NCI-H2171 (cell line): ENCODE measurements around the gene RBMX.
"Not testable (repeated sequence)": the region's sequence is repeated elsewhere in the genome, so short reads cannot be mapped to it uniquely, and the experiment has no call there.

ENCODE experiments used
- DNase-seq: peaks from one replicate; lab custom pipeline; 2025; lab: John Stamatoyannopoulos, UW

Gene RBMX

DNA sequence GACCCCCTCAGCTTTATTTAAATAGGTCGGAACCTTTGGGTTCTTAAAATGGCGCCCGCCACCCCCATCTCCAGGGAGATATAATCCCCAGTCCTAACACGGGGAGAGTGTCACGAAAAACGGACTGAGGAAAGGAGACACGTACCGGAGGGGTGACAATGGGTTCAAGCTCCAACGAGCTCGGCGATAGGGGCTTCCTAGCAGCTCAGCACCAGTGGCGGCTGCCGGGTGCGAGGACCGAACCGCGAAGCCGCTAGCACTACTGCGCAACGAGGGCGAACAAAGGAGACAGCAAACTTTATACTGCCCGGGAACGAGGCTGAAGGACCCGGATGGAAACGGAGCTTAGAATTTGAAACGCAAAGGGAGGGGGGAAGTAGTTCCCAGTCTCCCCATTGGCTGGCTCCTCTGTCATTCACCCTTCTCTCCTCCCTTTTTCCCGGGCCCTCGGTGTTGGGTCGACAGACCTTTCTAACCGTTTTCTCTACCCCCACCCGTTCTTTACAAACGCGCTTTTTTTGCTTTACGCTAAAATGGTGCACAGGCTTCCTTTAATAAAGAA lies at the start of gene RBMX:
Gene RBMX, minus strand, starts transcription at position 274 of the 562 bp plus-strand sequence. CDS start 1,298 bp downstream, outside the sequence.
- DNase-seq = peak; percentile 89

GRCh38 chrX:136921438-136921837 lies 40.9 kb upstream of the RBMX start:
- not testable (repeated sequence) for DNase-seq

GRCh38 chrX:136920001-136920400 lies 39.5 kb upstream of the RBMX start:
- DNase-seq = no peak

GRCh38 chrX:136916827-136917226 lies 36.3 kb upstream of the RBMX start:
- DNase-seq = no peak

DNA sequence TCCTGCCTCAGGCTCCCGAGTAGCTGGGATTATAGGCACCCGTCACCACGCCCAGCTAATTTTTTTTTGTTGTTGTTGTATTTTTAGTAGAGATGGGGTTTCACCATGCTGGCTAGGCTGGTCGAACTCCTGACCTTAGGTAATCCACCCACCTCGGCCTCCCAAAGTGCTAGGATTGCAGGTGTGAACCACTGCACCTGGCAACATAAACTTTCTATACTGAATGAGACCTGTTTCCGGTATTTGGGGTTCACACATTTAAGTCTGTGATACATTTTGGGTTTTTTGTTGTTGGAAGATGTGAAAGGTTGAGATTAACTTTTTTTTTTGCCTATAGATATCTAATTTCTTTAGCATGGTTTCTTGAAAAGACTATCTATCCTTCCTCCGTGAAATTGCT lies 31.1 kb upstream of the RBMX start:
- DNase-seq = not testable (repeated sequence)

DNA sequence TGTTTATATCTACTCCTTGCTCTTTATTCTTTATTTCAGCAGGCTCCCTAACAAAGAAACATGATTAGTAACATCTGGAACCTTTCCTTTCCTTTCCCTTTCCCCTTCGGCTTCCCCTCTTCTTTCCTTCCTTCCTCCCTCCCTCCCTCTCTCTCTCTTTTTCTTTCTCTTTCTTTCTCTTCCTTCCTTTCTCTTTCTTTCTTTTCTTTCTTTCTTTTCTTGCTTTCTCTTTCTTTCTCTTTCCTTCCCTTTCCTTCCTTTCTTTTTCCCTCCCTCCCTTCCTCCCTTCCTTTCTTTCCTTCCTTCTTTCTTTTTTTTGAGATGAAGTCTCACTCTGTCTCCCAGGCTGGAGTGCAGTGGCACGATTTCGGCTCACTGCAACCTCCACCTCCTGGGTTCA lies 30.7 kb upstream of the RBMX start:
- no peak for DNase-seq

DNA sequence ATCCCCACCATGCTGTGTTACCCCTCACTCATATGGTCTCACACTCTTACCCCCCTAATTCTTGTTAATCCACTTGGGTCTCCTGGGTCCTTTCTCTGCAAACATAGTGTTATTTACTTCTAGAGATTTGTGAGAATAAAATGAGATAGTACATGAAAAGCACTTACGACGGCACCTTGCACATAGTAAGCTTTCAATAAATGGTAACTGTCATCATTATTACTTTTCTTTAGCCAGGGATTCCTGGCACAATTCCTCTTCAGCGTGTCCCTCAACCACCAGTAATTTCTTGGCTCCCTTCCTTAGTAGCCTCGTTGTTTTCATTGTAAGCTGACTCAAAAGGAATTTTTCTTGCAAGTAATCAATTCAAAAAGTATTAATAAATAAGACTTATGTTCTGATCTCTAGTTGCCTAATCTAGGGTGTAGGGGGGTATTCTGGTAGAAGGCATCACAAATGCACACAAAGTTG lies 30.1 kb upstream of the RBMX start:
- DNase-seq = no peak

DNA sequence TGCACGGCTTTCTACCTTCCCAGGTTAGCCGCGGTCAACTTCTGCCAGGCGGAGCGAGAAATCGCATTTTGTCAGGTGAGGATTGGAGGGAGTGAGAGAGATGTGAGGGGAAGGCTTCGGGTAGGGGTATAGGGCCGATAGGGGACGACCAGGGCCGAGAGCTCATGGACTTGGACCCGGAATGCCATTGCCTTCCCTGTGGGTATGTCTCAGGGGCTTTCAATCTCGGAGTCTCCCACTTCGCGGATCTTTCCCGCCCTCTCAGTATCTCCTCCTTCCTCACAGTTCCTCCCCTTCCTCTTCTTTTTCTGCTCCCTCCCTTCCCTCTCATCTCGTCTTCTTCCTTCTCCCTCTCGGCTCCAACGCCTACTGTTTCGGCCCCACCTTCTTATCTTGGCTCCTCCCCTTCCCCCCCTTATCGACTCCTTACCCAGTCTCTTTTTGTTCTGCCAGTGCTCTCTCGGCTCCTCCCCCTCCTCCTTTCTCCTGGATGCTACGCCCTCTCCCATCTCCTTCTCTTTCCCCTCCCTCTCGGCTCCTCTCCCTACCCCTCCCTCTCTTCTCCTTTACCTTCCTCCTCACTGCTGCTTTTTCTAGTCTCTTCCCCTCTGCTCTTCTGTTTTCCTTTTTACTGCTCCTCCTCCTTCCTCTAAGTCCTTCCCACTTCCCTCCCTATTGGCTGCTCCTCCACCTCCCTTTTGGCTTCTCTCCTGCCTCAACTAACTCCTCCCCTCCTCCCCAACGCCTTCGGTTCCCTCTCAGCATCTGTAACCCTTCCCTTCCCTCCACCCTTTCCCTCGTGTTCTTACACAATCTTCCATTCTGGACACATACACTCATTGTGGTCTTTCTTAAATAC lies 29.4 kb upstream of the RBMX start:
- peak; percentile 81 for DNase-seq

- peak; percentile 42 for DNase-seq
These were observed 28.7 kb upstream of the RBMX start for GRCh38 chrX:136909119-136909705.

- DNase-seq = no peak
These were observed 27.1 kb upstream of the RBMX start for GRCh38 chrX:136907621-136908020.

GRCh38 chrX:136906921-136907510 lies 26.5 kb upstream of the RBMX start:
- DNase-seq = no peak

- DNase-seq = not testable (repeated sequence)
These were observed 23.5 kb upstream of the RBMX start for GRCh38 chrX:136904067-136904466.

GRCh38 chrX:136900071-136900470 lies 19.5 kb upstream of the RBMX start:
- DNase-seq = not testable (repeated sequence)

DNA sequence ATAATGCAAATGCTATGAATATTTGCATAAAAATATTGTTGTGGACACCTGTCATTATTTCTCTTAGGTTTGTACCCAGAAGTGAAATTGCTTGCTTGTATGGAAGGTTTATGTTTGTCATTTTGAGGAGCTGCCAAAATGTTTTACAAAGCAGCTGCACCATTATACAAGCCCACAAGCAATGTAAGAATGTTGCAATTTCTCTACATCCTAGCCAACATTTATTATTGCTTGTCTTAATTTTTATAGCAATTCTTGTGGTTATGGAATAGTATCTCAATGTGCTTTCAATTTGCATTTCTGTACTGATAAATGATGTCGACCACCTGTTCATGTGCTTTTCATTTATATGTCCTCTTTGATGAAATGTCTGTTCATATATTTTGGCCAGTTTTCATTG lies 18.7 kb upstream of the RBMX start:
- no peak for DNase-seq

DNA sequence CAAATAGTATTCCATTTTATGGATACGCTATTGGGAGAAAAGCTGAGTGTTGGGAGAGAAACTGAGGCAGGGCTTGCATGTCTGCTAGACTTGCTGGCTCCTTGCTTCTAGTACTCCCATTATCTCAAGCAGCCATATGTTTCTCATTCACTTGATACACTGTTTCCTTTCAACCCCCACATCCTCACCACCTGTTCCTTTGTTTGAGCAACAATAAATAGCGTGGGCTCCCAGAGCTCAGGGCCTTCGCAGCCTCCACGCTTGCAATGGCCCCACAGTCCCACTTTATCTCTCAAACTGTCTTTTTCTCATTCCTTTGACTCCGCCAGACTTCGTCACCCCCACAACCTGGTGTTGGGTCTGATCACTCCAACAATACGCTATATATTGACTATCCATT lies 18.2 kb upstream of the RBMX start:
- DNase-seq = peak; percentile 35

GRCh38 chrX:136896121-136896914 lies 15.8 kb upstream of the RBMX start:
- no peak for DNase-seq

DNA sequence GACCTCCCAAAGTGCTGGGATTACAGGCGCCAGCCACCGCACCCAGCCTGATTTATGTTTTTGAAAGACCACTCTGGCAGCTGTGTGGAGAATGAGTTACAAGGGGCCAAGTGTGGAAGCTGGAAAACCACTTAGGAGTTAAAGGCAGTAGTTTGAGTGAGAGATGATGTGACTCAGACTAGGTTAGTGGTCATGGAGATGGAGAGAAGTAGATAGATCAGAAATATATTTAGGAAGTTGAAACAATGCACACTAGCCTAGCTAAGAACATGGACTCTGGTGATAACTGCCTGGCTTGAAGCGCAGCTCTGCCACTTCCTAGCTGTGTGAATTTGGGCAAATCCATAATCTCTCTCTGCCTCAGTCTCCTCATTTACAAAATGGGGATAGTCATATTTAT lies 11.9 kb upstream of the RBMX start:
- DNase-seq = no peak

DNA sequence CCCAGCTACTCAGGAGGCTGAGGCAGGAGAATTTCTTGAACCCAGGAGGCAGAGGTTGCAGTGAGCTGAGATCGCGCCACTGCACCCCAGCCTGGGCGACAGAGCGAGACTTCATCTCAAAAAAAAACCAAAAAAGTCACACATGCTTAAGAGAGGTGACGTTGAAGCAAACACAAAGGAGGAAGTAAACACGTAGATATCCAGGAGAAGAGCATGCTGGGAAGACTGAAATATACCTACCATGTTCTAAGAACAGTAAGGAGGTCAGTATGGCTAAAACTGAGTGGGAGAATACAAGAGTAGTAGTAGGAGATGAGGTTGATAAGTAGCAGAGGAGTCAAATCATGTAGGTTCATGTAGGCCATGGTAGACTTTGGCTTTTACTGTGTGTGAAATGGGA lies 10.1 kb upstream of the RBMX start:
- not testable (repeated sequence) for DNase-seq

GRCh38 chrX:136889269-136889668 lies 8.7 kb upstream of the RBMX start:
- no peak for DNase-seq

DNA sequence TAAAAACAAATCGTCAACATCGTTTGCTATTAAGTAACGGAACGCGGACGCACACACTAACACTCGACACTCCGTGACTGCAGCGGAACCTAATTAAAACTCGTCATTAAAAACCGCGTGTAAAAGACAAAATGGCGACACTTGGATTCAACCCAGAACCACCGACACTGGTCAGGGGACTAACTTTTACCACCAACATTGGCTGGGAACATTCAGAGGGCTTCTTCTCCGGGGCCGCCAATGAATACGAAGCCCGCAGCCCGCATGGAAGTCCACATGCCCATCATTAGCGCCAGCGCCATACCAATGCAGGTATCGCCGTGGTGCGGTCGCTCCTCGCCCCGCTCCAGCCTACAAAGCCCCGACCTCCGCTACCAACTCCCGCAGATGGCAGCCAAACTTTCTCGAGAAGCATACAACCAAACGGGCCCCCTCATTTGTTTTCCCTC lies 498 bp downstream of the RBMX start:
- DNase-seq = no peak

DNA sequence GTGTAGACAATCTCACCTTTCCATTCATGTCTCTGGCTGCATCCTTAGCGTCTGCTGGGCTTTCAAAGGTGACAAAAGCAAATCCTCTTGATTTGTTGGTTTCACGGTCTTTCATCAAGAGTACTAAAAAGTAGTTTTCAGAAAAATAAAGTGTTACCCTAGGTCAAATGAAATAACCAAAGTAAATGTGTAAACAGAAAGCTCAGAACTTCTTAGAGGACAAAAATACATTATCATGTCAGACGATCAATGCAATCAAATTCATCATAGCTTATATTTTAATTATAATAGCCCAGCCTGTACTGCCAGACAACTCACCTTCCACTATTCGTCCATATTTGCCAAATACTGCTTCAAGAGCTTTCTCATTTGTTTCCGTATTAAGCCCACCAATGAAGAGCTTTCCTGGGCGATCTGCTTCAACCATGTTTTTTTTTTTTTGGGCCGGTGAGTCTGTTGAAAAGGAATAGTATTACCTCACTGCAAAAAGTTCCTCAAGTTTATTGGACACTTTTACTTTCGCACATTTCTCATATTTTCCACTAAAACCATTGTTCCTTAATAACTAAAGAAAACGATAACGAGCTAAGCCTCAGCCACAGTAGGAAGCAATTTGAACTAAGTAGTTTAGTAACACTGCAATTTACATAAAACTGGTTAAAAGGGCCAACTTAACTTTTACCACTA lies 1.4 kb downstream of the RBMX start:
- no peak for DNase-seq
